ENCODE results near the gene SASH1. TPM values are rescaled to one million over a fixed set of nuclear protein-coding genes. Genes with fewer than 3 reads are reported as not detected.

SASH1 gene
- total and polyA plus RNA-seq, 2 experiments from 2014 or later = 7.5 to 7.8 TPM

DNA sequence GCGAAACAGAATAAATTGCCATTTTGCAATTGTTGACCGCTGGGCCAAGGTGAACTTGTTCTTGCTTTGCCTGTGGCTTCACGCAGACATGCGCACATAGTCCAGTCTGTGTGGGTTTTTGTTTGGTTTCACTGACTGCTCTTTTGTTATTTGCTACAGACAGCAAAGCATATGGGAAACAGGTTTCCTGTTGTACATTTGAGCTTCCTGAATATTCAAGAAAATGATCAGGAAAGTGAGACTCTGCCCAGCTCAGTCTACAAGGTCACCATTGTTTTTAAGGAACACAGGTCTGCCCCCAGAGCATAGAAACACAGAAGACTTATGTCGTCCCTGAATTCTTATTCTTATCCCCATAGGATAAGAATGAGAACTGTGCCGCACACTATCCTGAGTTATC lies 55.6 kb downstream of the SASH1 start:
- Histone ChIP-seq H3K36me3 (replicated peaks; ENCODE audit: insufficient read depth, low read depth) (no peaks in the 10 kb centered on the region), H3K79me2 (peaks cover 3% of the 10 kb centered on the region), H3K4me2 (no peak overlapping the region), H3K4me1 (ENCODE audit: insufficient read depth) (no peaks in the 10 kb centered on the region), H2AFZ (no peak overlapping the region), H4K20me1 (ENCODE audit: insufficient read depth, poor library complexity, severe bottlenecking) (no peaks in the 10 kb centered on the region), H3K4me3 (no peak overlapping the region), H3K9me3 (ENCODE audit: low read depth) (no peaks in the 10 kb centered on the region), H3K27ac (no peak overlapping the region), H3K27me3 (no peaks in the 10 kb centered on the region), H3K9me2 (replicated peaks; ENCODE audit: insufficient read depth) (no peaks in the 10 kb centered on the region)
- TF ChIP-seq, protein P1, sequence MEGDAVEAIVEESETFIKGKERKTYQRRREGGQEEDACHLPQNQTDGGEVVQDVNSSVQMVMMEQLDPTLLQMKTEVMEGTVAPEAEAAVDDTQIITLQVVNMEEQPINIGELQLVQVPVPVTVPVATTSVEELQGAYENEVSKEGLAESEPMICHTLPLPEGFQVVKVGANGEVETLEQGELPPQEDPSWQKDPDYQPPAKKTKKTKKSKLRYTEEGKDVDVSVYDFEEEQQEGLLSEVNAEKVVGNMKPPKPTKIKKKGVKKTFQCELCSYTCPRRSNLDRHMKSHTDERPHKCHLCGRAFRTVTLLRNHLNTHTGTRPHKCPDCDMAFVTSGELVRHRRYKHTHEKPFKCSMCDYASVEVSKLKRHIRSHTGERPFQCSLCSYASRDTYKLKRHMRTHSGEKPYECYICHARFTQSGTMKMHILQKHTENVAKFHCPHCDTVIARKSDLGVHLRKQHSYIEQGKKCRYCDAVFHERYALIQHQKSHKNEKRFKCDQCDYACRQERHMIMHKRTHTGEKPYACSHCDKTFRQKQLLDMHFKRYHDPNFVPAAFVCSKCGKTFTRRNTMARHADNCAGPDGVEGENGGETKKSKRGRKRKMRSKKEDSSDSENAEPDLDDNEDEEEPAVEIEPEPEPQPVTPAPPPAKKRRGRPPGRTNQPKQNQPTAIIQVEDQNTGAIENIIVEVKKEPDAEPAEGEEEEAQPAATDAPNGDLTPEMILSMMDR (IDR thresholded peaks at IDR 0.05; ENCODE audit: poor library complexity) = no peak
- no peak for TF ChIP-seq EZH2phosphoT487 (IDR thresholded peaks at IDR 0.05; ENCODE audit: low read depth, severe bottlenecking, unreplicated experiment)
- TF ChIP-seq EZH2 (IDR thresholded peaks at IDR 0.05; ENCODE audit: borderline replicate concordance) = no peak
- 96% methylated on average over 6 of the region's 6 CpGs for WGBS (ENCODE audit: low lambda C conversion rate, missing lambda C conversion rate)
- DNase-seq (ENCODE audit: low spot score) = no peak

DNA sequence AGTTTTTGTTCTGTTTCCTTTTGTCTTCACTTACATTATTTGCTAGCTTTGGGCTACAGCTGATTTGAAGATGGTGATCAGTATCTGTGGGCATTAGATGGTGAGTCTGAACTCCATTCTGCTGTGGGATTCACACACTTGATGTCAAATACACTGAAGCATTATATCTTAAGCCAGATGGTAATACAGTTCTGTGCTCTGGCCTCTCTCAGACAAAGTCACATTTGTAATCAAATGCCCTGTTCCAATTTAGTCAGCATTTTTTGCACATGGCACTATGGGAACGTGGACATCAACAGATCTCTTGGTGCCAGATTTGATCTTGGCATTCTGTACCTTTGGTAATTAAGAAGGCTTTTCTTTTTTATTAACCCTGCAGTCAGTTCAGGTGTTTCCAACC lies 56.0 kb downstream of the SASH1 start:
- no peak overlapping the region for H3K4me3 ChIP-seq
- no peaks in the 10 kb centered on the region for H3K9me2 ChIP-seq (replicated peaks; ENCODE audit: insufficient read depth)
- H3K4me1 ChIP-seq (ENCODE audit: insufficient read depth) = no peaks in the 10 kb centered on the region
- no peaks in the 10 kb centered on the region for H3K36me3 ChIP-seq (replicated peaks; ENCODE audit: insufficient read depth, low read depth)
- H3K4me2 ChIP-seq = no peak overlapping the region
- TF ChIP-seq EZH2phosphoT487 (IDR thresholded peaks at IDR 0.05; ENCODE audit: low read depth, severe bottlenecking, unreplicated experiment) (no peak), EZH2 (IDR thresholded peaks at IDR 0.05; ENCODE audit: borderline replicate concordance) (no peak)
- TF ChIP-seq, protein P1 (IDR thresholded peaks at IDR 0.05; ENCODE audit: poor library complexity) = no peak
- no peaks in the 10 kb centered on the region for H3K27me3 ChIP-seq
- H3K79me2 ChIP-seq = peaks cover 3% of the 10 kb centered on the region
- no peak overlapping the region for H3K27ac ChIP-seq
- H4K20me1 ChIP-seq (ENCODE audit: insufficient read depth, poor library complexity, severe bottlenecking) = no peaks in the 10 kb centered on the region
- H2AFZ ChIP-seq = no peak overlapping the region
- 94% methylated on average over 1 of the region's 1 CpG for WGBS (ENCODE audit: low lambda C conversion rate, missing lambda C conversion rate)
- DNase-seq (ENCODE audit: low spot score) = no peak
- no peaks in the 10 kb centered on the region for H3K9me3 ChIP-seq (ENCODE audit: low read depth)

DNA sequence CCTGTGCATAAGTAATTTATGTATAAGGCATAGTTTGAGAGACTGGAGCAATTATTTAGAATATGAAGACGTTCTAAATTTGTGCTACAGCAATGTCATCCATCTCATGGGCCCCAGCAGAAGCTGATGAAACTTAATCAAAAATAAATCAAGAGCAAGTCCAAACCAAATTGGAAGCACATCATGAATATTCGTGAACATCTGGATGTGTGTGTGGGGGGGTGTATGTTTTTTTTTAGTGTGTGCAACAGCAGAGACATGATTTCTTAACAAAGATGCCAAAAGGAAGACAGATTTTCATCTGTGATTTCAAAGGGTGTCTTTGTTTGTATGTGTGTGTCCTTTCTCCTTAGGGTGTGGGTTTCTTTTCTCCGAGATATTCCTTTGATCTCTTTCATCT lies 58.9 kb downstream of the SASH1 start:
- no peaks in the 10 kb centered on the region for H3K4me1 ChIP-seq (ENCODE audit: insufficient read depth)
- H3K27ac ChIP-seq = no peak overlapping the region
- no peaks in the 10 kb centered on the region for H4K20me1 ChIP-seq (ENCODE audit: insufficient read depth, poor library complexity, severe bottlenecking)
- 84% methylated on average over 3 of the region's 3 CpGs for WGBS (ENCODE audit: low lambda C conversion rate, missing lambda C conversion rate)
- no peak overlapping the region for H3K4me3 ChIP-seq
- DNase-seq (ENCODE audit: low spot score) = no peak
- H3K27me3 ChIP-seq = no peaks in the 10 kb centered on the region
- TF ChIP-seq EZH2phosphoT487 (IDR thresholded peaks at IDR 0.05; ENCODE audit: low read depth, severe bottlenecking, unreplicated experiment) (no peak), EZH2 (IDR thresholded peaks at IDR 0.05; ENCODE audit: borderline replicate concordance) (no peak)
- TF ChIP-seq, protein P1 (IDR thresholded peaks at IDR 0.05; ENCODE audit: poor library complexity) = no peak
- H3K9me2 ChIP-seq (replicated peaks; ENCODE audit: insufficient read depth) = no peaks in the 10 kb centered on the region
- peaks cover 1% of the 10 kb centered on the region for H3K79me2 ChIP-seq
- no peak overlapping the region for H3K4me2 ChIP-seq
- H2AFZ ChIP-seq = no peak overlapping the region
- H3K36me3 ChIP-seq (replicated peaks; ENCODE audit: insufficient read depth, low read depth) = no peaks in the 10 kb centered on the region
- no peaks in the 10 kb centered on the region for H3K9me3 ChIP-seq (ENCODE audit: low read depth)
